NCI-H1048 (cell line): ENCODE measurements around the gene CHD6.

Experiments used
- DNase-seq: peaks from one replicate; lab custom pipeline; 2025; lab: John Stamatoyannopoulos, UW

The CHD6 gene

DNA sequence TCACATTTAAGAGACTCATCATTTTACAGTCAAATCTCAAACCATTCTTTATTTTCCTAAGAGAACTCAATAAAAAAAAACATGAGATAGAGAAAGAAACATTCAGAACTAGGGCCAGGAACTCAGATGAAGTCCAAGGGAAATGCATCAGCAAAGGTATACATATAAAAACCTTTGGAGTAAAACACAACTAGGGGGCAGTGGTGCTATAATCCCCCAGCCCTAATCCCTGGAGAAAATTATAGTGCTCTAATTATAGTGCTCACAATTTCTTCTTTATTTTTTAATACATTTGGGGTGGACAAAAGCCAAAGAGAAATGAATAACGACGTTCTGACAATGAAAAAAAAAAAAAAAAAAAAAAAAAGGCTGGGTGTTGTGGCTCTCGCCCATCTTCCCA is 151.0 kb downstream of the CHD6 start:
- DNase-seq = no peak

DNA sequence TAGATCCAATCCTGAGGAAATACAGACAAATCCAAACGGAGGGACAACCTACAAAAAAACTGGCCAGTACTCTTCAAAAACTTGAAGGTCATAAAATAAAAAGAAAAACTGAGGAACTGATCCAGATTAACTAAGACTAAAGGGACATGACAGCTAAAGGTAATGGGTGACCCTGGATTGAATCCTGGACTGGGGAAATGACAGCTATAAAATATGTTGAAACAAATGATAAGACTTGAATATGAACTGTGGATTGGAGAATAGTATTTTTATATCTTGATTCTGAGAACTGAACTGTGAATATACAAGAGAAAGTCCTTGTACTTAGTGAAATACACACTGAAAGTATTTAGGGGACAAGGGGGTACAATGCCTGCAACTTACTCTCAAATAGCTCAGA is 154.6 kb downstream of the CHD6 start:
- no peak for DNase-seq

DNA sequence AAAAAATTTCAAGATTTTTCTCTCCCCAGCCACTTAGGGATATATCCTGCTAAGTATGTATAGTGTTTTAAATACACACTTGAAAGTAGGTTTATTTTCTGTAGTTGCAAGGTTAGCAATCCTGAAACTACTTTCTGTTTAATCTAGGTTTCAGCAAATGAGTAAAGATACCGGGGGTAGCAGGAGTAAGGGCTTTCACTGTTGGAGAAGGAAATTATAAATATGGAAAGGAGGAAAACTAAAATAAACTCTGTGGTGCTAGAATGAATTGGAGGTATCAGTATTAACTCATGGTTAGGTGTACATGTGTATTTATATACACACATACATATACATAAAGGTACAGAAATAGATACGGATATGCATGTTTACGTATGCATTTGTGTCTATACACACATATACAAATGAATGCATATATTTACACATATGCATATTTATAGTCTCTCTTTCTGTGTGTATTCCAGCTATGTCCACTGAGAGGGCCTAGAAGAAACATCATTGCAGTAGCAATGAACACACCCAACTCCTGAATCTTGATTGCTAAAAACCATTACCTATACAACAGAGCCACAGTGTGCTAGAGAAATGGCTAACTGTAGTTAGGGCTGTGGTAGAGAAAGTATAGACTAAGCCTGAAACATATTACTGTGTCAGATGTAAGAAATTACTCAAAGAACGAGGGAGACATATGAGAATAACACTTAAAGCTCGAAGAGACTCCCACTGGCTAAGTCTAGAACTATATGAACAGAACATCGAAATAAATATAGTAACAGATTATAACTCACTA is 155.6 kb downstream of the CHD6 start:
- DNase-seq = no peak

DNA sequence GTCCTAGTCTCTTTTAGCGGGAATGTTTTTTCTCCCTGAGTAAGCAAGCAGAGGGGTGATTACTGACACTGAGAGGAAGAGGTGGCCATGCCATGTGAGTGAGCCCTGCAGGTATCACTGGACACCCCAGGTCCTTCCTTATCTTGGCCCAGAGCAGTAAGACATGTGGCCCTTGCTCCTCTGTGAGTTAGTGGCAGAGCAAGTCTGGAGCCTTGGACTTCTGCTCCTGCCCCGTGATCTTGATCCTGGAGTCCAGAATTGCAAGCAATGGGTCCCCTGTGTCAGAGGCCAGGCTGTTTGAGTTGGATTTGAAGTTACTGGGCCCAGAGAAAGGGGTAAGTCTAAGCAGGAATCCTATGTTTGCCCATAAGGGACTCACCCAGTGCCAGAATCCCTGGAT is 159.4 kb downstream of the CHD6 start:
- no peak for DNase-seq

DNA sequence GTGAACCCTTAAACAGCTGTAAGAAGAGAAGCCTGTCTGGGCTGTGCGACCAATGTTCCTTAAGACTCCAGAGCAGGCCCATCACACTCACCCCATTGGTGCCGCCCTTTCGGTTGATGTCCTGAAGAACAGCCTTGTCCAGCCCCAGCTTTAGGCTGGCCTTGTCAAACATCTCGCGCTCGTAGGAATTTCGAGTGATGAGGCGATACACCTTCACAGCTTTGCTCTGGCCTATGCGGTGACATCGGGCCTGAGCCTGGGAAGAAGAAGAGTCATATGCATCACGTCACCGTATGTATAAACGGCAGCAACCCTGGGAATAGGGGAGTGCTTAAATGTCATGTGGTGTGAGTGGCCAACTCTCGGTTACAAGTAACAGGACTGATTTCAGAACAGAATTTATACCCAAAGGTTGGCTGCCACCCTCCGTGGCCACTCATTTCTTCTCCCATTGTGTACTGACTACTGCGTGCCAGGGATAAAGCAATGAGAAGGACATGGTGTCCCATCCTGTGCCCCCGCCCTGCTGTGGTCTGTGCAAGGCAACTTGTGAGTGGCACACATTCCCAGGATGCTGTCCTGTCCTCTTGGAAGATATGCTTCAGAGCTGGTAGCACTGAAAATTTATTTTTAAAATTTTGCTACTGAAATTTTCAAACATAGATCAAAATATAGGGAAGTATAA is 160.9 kb downstream of the CHD6 start:
- no peak for DNase-seq

DNA sequence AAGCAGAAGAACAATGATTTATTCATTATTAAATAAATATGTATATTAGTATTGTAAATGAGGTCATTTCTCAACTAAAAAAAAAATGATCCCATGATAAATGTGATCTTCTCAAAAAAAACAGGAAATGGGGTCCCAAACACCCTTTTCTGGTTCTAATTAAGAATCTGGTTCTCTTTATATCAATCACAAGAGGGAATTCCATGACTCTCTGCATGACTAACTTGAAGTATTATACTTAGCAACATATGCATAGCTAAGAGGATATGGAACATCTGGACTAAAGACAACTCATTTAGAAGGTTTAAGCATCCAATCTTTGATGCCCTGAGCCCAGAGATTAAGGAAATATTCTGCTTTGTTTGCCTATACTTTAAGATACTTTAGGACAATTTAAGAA is 161.8 kb downstream of the CHD6 start:
- no peak for DNase-seq

DNA sequence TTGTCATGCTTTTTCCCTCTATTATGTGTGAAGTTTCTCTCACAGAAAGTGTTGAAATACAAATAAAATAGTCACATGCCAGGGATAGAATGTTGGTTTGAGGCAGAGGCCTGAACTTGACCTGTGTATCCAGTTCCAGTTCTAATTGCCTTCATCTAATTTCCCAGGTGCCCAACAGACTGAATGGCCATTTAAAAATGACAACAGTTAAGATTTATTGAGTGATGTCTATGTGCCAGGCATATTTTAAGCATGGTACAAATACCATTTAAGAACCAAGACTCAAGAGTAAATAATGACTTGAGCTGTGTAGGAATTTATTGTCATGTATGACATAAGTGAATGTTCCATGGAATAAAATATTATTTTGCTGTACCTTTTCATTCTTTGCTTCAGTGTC is 163.9 kb downstream of the CHD6 start:
- DNase-seq = no peak

DNA sequence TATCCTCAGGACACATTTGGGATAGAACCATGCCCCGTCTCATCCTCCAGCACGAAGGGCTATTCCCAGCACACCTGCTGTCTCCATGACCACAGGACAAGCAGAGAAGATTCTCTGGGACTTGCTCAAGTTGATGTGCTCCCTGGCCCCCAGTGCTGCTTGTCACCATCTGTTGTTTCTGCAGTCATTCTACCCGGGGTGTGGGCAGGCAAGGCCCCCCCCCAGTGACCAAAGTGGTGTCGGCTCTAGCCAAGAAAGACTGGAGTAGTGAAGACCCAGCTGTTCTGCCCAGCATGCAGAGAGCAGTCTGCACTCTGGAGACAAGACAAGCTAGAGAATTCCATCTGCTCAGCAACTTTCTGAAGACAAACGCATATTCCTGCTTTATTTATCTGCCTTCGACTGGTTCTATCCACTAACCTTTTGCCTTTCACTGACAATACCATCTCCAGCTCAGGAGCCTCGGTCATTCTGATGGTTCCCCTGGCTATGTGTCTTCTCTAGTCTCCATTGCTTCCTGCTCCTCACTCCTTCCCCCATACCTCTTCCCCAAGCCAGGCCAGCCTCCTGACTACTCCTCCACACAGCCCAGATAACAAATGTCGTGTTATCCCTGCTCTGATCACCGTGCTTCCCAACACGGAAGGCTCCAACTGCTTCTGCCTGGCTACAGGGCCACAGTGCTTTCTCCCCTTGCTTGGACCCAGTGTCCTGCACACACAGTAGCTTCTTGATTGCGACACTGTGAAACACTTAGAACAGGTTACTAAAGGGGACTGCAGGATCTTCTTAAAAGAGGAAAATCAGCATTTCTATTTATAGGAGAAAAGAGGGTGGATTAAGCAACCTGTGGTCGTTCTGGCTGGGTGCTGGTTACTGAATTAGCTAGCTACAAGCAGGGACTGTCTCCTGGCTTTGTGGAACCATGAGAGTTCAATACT is 164.9 kb downstream of the CHD6 start:
- no peak for DNase-seq

DNA sequence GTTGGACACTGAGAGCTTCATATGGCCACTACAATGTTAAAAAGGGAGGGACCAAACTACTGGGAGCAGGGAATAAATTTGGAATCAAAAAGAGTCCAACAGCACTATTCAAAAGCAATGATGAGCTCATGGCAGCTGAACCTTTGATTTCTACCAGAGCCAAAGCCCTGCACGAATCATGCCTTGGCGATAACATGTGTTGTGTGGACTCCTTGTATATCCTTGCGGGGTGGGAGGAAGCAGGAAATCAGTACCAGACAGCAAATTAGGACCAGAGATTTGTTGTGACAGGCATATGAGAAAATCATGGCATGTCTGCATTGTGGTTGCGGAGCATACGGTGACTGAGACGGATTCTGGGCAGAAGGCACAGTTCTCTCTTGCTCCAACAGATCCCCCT is 166.0 kb downstream of the CHD6 start:
- no peak for DNase-seq

DNA sequence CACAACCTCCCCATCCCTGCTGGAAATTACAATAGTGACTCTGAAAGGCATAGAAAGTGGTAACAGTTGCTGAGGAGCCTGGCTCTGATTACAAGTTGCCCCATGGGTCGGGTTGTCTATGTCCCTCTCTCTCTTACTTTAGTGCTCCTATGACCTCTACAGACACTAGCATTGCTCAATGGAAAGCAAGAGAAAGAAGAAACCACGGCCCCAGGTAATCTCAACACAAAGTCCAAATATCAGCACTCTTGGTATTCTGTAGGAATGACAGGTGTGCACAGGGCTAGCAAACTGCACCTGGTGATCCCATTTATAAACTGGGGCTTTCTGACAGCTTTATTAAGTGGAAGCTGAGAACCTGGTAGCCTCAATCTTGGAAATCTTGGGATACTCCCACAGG is 171.2 kb downstream of the CHD6 start:
- no peak for DNase-seq

DNA sequence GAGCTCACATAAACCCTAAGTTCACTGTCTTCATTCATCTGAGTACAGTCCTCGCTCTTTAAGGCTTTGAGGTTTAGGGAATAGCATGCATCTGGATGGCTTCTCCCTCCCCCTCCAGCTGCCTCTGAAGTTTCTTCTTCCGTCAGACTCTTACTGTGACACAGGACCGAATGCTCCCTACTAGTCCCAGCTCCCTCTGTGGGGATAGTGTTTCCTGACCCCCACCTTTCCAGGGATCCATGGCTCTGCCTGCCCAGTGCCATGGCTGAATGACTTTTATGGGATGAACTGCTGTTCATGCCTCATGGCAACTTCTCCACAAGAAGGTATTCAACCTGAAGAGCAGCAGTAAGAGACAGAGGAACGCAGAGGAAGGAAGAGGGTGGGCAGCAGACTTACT is 171.7 kb downstream of the CHD6 start:
- DNase-seq = no peak

DNA sequence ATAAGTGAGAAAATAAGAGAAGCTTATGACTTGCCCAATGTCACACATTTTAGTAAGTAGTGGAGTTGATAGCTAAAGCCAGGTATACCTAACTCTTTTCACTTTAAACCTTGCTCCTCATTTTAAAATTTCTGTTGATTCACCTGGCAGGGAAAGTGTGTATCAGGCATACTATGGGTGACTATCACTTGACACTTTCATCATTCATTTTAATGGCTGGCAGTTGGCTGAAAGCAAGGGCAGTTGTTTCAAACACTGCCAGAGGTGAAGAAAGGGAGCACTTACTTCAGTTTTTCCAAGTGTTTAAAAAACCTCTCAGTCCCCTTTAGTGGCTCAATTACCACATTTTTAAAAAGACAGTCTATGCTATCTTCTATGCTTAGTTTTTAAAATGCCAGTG is 173.4 kb downstream of the CHD6 start:
- no peak for DNase-seq

DNA sequence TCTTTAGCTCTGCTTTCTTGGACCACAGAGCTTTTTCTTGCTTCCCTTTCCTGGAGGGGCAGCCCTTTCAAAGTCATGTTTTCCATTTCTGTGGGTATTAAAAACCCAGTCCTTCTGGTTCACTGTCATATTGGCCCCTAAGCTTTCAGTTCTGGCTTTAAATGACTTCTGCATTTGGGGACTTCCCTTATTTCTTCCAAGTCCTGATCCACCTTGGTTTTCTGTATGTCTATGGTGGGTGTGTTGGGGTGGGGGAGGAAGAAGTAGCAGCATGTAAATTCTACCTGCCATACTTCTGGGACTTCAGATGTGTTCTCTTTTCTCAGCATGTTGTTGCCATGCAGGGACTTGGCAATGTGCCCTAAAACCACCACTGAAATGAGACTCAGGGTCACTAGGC is 174.5 kb downstream of the CHD6 start:
- DNase-seq = no peak

DNA sequence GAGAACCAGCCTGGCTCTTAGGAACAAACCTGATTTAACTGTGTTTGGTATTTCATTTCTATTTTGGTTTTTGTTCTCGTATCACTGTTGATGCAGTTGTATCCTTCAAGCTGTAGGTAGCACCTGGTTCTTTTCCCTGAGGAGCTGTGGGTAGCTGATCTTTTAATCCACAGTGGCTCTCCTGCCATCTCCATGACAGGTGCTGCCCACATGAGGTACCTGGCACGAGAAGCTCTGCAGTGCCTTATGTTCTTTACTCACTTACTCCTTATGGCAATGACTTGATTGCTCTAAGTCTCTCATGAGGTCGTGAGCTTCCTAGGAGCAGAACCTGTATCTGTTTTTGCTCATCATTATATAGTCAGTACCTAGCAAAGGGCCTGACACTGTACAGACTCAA is 177.3 kb downstream of the CHD6 start:
- DNase-seq = no peak

DNA sequence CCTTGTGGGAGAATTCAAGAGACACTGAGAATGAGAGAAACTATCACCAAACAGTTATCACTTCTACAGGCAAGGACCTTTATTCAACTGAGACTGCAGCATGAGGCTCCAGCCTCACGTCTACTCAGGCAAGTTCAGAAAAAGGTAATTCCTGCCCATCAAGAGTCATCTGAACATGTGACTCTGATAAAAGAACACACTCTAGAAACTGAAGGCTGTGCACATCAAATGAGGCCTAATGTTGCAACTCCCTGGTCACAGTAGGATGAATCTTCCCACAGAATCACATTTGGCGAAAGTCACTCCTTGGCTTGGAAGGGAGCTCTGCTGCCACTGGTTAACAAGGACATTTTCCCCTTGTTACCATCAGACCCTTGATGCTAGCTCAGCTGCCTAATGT is 180.3 kb downstream of the CHD6 start:
- DNase-seq = no peak

DNA sequence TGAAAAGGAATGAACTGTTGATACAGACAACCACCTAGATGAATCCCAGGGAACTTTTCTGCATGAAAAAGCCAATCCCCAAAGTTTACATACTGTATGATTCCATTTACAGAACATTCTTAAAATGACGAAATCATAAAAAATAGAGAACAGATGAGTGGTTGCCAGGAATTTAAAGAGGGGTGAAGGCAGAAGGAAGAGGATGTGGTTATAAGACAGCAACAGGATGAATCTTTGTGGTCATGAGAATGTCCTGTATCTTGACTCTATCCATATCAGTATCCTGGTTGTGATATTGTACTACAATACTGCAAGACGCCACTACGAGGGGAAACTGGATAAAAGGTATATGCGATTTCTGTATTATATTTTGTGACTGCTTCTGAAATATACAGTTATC is 181.5 kb downstream of the CHD6 start:
- no peak for DNase-seq

DNA sequence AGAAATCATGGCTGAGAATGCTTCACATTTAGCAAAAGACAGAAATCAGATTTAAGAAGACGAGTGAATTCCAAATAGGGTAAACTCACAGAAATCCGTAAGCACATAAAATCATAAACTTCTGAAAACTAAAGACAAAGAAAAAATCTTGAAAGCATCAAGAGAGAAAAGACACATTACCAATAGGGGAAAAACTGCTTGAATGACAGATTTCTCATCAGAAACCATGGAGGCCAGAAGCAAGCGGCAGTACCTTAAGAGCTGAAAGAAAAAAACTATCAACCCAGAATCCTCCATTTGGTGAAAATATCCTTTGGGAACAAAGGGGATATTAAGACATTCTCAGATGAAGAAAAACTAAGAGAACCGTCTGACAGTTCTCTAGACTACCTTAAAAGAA is 185.0 kb downstream of the CHD6 start:
- no peak for DNase-seq

DNA sequence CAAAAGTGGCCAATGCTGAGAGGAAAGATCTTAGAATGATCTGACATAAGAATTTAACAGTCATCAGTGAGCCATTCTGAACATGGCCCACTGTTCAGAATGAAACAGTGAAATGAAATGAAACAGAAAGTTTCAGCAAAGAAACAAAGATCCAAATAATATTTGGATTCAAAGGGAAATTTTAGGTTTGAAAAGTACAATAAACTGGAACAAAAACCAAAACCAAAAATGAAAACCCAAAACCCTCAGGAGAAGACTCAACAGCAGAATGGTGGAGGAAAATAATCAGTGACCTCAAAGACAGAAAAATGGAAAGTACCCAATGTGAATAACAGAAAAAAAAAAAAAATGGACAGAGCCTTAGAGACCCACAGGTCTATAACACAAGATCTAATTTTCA is 185.4 kb downstream of the CHD6 start:
- DNase-seq = no peak

DNA sequence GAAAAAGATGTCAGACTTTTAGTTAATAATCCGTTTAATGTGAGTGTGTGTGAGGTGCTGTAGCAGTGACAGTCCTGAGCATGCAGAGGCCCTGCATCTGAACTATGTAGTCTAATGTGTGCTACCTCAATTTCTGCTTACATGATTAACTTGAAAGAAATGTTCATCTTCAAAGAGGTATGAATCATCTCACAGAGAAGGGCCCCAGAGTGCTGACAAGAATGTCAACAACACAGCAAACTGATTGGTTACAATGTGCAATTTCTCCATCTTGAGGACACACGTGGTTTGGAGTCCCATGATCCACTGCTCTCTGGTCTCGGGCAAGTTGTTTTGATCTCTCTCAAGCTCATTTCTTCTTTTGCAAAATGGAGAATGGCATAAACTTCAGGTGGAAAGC is 189.9 kb downstream of the CHD6 start:
- no peak for DNase-seq

DNA sequence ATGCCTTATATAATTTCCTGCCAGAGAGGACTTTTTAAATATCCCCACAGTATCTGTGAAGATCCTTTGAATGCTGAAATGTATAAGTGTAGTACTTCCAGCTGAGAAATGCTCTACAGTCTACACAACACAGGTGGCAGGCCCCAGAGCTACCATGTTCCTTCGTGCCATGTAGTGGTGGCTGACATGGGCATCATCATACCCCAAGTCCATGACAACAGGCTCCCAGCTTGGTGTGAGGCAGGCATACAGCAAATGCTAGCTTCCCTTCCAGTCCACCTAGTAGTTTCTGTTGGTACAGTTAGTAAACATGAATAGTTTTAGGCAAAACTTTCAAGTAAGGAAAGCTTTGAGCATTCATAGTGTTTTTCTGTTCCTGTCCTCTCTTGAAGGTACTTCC is 190.3 kb downstream of the CHD6 start:
- no peak for DNase-seq

DNA sequence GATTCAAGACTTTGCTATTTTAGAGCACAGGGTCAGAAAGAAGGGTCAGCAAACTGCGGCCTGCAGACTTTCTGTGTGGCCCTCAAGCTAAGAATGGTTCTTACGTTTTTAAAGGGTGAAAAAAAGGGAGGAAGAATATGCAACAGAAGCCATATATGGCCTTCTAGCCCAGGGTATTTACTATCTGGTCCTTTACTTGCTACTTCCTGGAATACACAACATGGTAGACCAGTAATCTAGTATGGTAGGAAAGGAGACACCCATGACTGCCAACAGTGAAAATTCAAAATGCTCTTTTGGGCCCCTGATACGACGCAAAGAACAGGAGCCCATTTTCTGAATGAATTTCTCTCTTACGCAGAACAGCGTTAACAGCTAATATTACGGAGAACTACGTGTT is 191.2 kb downstream of the CHD6 start:
- DNase-seq = no peak

DNA sequence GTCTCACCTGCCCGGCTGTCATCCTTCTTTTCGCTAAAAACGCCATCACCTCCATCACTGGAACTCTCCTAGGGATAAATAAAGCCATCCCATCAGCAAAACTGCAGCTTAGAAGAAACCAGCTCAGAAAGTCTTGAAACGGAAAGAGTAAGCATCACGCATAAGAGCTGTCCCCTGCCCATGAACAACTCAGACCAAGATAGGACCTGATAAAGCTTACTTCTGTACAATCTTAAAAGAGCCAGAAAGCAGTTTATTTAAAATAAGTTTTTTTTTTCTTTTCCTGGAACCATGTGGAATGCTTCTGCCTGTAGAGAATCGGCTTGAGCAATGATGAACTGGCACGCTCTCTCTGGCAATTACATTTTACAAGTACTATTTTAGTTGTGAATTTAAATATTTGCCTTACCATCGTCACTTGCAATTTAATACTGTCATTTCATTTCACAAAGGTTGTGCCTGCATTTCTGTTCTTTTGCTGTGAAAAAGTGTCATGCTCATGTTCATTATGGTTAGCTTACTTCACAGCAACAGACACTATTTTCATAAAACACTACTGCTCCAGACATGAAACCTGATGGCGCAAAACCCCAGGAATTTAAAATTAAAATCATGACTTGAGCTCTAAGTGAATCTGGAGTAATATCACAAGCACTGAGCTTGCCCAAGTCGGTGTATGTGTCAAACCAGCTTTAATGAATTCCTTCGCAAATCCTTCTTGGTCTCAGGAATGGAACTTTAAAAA is 191.9 kb downstream of the CHD6 start:
- no peak for DNase-seq
